Germinal center (tissue), 1 donor: ENCODE results near the gene EXD3.
"Not testable (repeated sequence)": the region's sequence is repeated elsewhere in the genome, so short reads cannot be mapped to it uniquely, and the experiment has no call there.

Experiments
- DNase-seq: peaks from one replicate; pipeline ENCODE4 v3.0.0; 2012; ENCODE audit warnings: mixed read lengths, low spot score

The EXD3 gene

DNA sequence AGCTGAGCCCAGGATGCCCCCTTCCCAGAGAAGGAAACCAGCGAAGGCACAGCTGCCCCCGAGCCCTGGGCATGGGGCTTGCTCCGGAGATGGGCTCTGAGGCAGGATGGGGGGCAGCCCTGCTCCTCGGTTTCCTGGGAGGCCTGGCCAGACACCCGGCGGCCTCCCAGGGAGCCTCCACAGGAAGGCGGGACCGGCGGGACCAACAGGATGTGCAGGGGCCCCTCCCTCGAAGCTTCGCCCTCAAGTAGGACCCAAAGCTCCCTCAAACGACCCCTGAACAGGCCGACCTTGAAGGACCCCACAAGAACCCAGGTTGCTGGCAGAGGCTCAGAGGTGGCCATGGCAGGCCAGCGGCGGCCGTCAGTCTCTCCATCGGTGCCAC, 11.7 kb downstream of the EXD3 start:
- no peak for DNase-seq

DNA sequence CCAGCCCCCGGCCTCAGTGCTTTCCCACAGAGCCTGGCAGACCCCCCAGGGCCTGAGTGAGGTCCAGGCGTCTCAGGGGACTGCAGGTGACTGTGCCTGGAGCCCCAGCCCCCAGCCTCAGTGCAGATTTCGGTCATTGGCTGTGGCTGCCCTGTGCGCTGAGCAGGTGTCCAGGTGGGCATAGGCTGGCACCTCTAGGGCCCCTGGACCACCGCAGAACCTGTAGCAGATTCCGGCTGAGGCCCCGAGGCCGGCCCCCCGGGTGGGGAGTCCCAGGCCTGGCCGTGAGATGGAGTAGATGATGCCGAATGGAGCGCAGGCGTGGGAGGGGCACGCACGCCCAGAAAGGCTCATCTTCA, 12.1 kb downstream of the EXD3 start:
- DNase-seq: no peak

DNA sequence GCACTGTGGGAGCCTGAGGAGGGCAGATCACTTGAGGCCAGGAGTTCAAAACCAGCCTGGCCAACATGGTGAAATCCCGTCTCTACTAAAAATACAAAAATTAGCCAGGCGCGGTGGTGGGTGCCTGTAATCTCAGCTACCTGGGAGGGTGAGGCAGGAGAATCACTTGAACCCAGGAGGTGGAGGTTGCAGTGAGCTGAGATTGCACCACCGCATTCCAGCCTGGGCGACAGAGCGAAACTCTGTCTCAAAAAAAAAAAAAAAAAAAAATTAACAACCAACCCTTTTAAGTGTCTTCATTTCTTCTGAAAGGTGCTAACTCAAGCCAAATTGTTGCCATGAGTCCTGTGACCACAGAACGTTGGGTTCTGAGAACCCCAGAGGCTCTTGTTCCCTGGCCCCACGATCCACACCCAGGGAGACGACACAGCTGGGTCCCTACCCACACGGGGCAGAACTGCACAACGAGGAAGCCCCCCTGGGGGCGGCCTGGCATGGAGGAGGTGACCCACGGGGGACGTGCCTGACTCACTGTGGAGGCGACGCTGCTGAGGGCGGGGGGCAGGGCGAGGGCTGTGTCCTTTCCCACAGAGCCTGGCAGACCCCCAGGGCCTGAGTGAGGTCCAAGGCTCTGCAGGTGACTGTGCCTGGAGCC, 12.6 kb downstream of the EXD3 start:
- not testable (repeated sequence) for DNase-seq

DNA sequence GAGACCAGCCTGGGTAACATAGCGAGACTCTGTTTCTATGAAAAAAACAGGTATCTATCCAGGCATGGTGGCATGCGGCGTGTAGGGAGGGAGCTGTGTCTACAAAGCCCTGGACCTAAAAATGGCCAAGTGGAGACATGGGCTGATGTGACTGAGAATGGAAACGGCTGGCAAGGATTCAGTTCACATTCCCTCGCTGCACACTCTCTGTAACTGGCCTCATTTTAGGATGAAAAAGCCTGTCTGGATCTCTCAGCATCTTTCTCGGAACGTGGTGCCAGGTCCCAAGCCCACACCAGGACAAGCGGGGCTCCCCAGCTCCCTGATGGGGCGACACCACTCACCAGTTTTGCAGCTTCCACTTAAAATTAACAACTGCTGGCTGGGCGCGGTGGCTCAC, 13.4 kb downstream of the EXD3 start:
- no peak for DNase-seq

DNA sequence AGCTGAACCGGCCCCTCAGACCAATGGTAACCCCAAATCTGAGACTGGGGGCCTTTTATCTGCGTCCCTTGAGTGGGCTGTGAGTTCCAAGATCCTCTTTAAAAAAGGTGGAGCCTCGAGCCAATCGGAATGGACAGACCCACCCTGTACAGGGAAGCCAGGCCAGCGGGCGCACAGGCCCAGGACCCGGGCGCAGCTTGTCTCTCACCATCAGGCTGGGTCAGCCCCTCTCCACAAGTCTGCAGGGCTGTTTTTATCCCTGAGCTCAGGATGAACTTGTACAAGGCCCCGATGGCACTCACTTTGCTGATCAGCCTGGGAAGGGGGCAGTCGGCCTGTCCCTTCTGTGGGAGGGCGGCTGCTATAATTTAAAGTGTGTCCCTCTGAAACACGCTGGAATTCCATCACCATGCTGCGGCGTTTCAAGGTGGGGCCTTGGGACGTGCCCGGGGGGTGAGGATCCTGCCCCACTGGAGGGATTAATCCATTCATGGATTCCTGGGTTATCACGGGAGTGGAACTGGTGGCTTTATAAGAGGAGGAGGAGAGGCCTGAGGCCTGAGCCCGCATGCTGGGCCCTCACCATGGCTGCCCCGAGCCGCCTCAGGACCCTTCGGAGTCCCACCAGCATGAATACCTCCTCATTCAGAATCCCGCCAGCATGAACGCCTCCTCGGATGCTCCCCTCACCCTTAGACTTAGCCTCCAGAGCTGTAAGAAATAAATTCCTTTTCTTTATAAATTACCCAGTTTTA, 14.1 kb downstream of the EXD3 start:
- no peak for DNase-seq

DNA sequence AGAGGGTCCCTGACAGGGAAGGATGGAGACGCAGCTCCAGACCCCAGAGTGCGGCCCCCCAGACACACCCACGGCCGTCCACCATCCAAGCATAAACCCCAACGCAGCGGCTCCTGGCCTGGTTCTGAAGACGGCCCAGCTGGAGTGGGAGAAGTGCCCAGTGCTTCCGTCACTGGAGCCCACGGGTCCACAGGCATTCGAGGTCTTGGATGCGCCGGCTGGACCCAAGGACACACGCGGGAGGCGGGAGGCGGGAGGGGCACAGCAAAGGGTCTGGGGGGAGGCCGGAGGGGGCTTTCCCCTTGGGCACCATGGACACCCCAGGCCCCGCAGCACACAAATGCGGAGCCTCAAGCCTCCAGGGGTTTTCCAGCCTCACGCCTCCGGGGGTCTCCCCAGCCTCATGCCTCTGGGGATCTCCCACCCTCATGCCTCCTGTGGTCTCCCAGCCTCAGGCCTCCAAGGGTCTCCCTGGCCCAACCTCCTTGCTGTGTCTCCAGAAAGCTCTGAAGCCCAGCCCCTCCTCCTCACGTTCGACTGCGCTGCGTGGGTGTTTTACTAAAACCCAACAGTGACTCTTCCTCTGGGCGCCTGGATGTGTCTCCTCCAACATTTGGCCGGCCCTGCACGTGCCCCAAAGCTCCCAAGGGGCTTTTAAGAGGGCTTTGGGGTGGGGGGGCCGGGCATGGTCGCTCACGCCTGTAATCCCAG, 15.2 kb downstream of the EXD3 start:
- DNase-seq: no peak

DNA sequence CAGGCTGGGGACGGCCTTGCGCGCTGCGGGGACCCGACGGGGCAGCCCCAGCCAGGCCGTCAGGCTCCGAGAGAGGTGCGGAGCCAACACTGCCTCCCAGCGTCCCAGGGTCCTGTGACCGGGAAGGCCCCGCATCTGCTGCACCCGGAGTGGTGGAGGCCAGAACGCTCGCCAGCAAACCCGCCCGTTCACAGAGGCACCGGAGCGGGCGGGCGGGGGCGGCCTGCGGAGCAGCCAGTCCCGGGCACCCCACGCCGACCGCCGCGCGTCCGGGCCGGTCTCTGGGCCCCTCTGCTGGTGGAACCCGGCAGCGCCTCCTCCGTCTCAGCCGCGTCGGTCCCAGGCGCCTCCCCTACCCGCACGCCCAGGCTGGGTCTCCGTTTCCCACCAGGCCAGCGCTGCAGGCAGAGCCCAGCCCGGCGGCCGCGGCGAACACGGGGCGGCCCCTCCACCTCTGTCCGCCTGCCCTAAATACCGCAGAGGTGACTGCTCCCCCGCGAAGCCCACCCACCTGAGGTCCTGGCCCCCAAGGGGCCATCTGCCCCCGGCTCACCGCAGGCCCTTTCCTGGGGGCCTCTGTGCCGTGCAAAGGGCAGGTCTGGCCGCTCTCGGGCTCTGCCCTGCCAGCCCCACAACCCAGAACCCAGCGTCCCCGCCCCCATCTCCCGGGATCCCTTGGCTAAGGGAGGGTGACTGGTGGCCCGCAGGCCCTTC, 15.9 kb downstream of the EXD3 start:
- DNase-seq: peak; percentile 68

DNA sequence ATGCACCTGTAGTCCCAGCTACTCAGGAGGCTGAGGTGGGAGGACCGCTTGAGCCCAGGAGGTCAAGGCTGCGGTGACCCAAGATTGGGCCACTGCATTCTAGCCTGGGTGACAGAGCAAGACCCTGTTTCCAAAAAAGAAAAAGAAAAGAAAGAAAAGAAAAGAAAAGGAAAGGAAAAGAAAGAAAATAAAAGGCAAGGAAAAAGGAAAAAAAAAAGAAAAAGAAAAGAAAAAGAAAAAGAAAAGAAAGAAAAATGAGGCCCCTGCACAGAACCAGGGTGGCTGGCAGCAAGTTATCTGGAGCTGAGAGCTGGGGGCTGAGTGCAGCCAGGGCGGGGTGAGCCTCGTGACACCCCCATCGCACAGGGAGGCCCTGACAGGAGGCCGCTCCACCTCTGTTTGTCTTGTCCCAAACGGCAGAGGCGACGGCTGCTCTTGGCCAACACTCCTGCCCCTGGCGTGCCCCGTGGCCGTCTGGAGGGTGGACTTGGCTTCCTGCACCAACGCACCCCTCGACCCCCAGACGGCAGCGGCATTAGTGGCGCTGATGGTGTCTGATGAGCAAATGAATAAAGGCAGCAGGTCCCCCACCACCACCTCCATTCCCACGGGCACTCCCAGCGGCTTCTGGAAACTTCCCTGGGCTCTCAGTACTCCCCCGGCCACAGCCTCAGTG, 16.7 kb downstream of the EXD3 start:
- DNase-seq: no peak

DNA sequence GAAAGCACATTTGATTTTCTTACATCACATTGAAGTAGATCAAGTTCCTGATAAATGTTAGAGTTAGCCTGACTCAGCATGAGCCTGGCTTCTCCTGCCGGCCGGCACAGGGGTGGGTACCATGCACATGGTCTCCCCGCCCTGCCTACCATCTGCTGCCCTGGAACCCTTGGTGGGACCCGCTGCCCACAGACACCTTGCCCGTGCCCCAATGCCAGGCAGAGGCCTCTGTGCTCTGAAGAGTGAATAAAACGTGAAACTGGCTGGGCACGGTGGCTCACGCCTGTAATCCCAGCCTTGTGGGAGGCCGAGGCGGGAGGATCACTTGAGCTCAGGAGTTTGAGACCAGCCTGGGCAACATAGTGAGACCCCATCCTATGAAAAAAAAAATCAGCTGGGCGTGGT, 17.3 kb downstream of the EXD3 start:
- DNase-seq: no peak

DNA sequence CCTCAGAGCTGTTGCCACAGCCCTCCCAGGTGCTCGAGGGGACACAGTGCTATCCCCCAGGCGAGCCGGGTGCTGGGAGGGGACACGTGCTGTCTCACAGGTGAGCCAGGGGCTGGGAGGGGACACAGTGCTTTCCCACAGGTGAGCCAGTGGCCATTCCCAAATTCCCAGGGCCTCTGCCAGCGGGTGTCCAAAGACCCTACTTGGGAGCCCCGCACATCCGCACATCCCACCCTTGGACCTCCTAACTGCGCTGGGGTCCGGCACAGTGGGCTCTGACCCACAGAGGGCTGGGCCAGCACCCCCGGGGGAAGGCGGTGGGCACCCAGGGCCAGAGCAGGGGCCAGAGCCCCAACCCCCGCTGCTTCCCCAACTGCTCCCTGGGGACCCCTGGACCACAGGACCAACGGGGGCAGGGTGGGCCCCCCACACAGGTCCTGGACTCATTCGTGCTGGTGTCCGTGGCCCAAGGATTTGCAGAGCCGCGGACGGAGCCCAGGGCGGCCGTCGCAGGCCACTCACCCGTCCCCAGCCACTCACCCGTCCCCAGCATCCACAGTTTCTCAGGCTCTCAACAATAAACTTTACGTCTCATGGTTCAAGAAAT, 17.9 kb downstream of the EXD3 start:
- DNase-seq: no peak

DNA sequence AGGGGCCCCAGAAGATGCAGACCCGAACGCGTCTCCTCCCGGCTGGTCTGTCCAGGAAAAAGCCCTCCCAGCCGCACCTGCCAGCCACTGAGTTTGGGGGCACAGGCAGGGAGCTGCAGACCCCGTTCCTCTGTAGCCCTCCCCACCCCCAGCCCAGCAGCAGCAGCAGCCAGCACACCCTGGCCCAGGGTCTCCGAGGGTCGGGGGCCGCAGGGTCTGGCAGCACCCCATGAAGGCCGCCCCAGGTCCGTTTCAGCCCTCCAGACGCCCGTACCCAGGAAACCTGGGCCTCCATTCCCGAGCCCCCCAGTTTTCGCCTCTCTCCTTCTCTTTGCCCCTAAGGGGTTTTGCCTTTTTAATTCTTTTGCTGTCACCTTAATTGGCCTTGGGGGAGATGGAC, 19.7 kb downstream of the EXD3 start:
- DNase-seq: no peak

DNA sequence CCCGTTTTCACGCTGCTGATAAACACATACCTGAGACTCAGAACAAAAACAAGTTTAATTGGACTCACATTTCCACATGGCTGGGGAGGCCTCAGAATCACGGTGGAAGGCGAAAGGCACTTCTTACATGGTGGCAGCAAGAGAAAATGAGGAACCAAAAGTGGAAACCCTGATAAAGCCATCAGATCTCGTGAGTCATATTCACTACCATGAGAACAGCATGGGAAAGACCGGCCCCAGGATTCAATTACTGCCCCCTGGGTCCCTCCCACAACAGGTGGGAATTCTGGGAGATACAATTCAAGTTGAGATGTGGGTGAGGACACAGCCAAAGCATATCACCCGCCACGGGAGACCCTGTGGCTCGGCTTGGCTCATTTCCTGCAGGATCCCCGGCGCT, 20.2 kb downstream of the EXD3 start:
- no peak for DNase-seq

DNA sequence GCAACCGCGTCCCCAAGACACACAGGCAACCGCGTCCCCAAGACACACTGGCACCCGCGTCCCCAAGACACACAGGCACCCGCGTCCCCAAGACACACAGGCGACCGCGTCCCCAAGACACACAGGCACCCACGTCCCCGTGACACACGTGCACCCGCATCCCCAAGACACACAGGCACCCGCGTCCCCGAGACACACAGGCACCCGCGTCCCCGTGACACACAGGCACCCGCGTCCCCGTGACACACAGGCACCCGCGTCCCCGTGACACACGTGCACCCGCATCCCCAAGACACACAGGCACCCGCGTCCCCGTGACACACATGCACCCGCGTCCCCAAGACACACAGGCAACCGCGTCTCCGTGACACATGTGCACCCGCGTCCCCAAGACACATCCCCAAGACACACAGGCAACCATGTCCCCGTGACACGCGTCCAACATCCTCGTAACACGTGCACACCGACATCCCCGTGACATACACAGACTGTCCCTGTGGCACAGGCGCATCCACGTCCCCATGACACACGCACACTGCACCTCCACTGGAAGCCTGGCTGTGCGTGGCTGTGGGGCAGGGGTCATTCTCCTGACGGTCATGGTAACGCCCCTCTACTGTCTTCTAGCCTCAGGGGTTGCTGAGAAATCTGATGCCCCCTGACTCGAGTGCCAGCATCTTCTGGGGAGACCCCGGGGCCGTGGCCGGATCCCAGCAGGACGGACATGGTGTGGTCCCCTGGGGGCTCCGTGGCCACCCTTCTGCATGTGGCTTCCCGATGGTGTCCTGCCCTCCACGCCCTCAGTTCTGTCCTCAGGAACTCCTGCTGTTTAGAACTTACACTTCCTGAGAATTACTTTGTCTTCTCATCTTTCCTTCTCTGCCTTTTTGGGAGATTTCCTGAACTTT, 24.1 kb downstream of the EXD3 start:
- DNase-seq: no peak

DNA sequence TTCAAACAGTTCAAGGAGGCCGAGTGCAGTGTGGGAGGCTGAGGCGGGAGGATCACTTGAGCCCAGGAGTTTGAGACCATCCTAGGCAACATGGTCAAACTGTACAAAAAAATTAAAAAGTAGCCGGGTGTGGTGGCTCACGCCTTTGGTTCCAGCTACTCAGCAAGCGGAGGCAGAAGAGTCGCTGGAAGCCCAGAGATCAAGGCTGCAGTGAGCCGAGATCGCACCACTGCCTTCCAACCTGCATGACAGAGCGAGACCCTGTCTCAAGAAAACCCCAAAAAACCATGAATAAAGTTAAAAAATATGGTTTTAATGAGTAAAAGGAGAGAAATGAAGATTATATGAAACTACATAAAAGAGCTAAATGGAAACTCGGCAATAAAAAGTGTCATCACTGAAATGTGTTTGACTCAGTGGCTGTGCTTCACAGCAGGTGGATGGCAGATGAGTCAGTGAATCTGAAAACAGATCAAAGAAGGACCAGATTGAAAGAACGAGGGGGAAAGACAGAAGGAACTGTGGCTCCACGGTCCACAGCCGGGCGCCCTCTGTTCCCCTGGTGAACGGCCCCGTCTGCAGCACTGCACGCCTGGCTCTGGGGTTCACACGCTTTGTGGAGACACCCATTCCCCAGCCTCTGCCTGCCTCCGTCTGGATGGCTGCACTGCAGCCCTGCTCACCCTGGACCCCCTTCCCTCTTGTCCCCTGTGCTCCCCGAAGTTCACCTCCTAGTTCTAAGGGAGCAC, 25.1 kb downstream of the EXD3 start:
- no peak for DNase-seq

DNA sequence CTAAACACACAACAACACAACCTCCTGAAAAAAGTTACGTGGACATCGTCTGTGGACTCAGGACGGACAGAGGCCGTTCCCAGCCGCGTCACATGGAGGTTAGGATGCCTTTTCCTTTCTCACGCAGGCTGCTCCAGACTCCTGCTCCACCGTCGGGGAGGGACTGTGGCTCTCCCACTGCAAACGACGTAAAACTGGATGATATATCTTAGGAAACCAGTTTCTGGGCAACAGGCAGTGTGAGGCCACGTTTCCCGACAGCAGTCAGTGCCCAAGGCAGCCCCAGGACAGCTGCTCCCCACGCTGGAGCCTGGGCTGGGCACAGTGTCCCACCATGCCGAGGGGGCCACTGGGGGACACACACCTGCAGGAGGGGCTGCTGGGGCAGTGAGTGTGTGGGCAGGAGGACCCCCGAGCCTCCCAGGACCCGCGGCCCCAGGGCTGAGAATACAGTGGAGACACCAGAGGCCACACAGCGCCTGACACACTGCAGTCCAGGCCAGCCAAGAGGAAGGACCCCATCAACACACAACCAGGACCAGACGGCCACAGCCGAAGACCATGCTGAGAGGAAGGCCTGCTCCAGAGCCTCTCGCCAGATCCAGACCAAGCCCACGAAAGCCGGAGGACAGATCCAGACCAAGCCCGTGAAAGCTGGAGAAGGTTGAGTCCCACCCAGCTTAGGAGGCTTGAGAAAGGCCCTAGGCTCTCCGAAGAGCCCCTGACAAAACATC, 26.2 kb downstream of the EXD3 start:
- DNase-seq: no peak

DNA sequence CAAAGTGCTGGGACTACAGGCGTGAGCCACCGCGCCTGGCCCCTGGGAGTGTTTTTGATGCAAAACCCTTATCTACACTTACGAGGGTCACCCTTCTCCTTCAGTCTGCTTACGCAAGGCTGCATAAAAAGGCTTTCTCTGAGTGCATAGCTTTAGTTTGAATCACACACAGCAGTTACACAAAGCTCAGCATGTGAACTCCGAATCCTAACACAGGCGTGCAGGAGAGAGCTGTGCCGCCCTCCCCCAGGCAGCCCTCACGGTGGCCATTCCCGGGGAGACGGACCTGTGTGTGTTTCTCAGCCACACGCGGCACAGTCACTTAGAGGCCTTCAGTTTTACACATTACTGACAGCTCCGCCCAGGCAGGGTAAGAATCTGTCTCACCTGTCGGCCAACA, 26.7 kb downstream of the EXD3 start:
- no peak for DNase-seq

DNA sequence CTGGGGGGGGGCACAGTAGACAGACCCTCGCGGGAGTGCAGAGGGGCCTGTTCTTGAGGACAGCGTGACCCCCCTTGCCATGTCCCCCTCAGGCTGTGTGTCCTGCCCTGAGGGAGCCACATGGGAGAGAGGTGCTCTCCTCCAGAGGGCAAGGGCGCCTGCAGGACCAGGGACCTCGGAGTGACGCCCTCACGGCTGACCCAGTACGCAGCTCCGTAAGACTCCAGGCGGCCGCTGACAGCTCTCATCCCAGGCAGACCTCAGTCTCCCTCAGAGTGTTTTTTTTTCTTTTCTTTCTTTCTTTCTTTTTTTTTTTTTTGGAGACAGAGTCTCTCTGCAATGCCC, 27.3 kb downstream of the EXD3 start:
- no peak for DNase-seq

DNA sequence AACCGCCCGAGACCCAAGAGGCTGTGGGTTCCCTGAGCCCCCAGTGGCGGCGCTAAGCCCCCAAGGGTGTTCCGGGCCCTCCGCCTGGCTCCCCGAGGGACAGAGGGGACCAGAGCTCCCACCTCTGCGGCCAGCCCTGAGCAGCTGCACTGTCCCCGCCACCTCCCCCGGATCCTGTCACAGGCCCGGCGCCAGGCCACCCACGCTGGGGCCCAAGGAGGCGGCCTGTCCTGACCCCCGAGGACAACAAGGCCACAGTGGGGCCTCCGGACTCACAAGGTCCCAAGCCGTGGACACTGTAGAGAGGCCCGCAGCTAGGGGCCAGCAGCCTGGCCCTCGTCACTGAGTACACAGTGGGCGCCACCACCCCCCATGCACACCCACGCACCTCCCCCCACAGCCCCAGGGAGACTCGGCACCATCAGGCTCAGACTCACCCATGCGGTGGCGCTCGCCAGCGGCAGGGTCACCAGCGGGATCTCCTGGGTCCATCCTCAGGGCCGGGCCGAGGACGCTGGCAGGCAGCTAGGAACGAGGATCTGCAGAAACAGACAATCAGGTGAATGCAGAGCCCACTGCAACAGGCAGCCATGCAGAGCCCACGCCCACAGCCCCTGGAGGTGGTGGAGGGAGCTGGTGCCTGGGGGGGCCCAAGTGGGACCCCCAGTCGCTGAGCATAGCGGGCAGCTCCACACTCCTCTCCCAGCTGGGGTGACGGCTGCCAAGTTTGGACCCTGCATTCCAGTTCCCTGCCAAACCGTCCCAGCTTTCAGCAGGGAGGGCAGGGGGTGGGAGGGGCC, 27.9 kb downstream of the EXD3 start:
- DNase-seq: no peak
